AG04450 (cell line): Measurements from ENCODE around the gene GPR37. TPM values are rescaled to one million over a fixed set of nuclear protein-coding genes. Genes with fewer than 3 reads are reported as not detected.

Experiments
- CTCF ChIA-PET: fragments of 300-600, 350-600 bp; formaldehyde crosslinking; extraction: SDS; loops from one replicate; lab custom pipeline; 2022; ENCODE audit warnings: antibody characterized with exemption, inconsistent platforms; lab: Charles Lee
- POLR2A ChIA-PET: fragments of 350-600 bp; formaldehyde crosslinking; extraction: SDS; loops from one replicate; lab custom pipeline; 2021; ENCODE audit warnings: antibody characterized with exemption, inconsistent platforms; lab: Yijun Ruan, JAX
- DNase-seq: peaks from one replicate; pipeline ENCODE4 v3.0.0-alpha.2; 2011; ENCODE audit warnings: low read depth, low spot score
- H3K27ac ChIP-seq: one replicate; pipeline ENCODE4 v1.5.1; 2012; ENCODE audit warnings: low read depth, low read length, control low read depth
- H3K27me3 ChIP-seq: one replicate; pipeline ENCODE4 v1.6.0; 2012; ENCODE audit warnings: low read length; ENCODE audit not compliant: control insufficient read depth, insufficient read depth
- H3K4me3 ChIP-seq: 2 replicates; pipeline ENCODE4 v1.5.1; 2011; ENCODE audit warnings: mild to moderate bottlenecking, low read depth, low read length, control low read depth
- H3K9me3 ChIP-seq: 2 replicates; pipeline ENCODE4 v1.5.1; 2012; ENCODE audit warnings: low read length; ENCODE audit not compliant: control insufficient read depth, insufficient read depth
- polyA plus RNA-seq: library from polyadenylated mRNA; depleted of rRNA; stranded (reverse); fragments of >200 nt; gene quantifications from 2 replicates; pipeline ENCODE4 v1.2.3, GENCODE V29; 2011
- TF ChIP-seq, protein P1 (sequence below): IDR thresholded peaks from 2 replicates; pipeline ENCODE4 v1.5.1; 2011; ENCODE audit warnings: low read depth, low read length, control low read depth, inconsistent platforms

GPR37 gene
- polyA plus RNA-seq, 1 experiment = 5.5 TPM

DNA sequence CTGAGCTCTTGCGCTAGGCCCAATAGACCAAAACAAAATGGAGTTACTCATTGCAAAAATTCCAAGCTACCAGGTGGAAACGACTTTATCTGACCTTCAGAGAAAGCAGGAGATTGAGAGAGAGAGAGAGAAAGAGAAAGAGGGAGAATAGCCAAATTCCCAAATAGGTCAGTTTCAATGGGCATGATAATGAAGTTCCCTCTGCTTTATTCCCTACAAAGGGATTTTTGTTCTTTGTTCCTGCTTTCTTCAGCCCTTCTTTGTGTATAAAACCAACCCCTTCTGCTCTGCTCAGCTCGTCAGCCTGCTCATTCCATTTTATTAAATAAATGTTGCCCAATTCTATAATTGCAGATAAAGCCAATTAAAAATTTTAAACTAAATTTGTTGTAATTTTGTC lies 45.0 kb upstream of the GPR37 start:
- TF ChIP-seq, protein P1, sequence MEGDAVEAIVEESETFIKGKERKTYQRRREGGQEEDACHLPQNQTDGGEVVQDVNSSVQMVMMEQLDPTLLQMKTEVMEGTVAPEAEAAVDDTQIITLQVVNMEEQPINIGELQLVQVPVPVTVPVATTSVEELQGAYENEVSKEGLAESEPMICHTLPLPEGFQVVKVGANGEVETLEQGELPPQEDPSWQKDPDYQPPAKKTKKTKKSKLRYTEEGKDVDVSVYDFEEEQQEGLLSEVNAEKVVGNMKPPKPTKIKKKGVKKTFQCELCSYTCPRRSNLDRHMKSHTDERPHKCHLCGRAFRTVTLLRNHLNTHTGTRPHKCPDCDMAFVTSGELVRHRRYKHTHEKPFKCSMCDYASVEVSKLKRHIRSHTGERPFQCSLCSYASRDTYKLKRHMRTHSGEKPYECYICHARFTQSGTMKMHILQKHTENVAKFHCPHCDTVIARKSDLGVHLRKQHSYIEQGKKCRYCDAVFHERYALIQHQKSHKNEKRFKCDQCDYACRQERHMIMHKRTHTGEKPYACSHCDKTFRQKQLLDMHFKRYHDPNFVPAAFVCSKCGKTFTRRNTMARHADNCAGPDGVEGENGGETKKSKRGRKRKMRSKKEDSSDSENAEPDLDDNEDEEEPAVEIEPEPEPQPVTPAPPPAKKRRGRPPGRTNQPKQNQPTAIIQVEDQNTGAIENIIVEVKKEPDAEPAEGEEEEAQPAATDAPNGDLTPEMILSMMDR = no peak
- no peak for DNase-seq
- Histone ChIP-seq H3K9me3 (no peaks in the 10 kb centered on the region), H3K27me3 (no peaks in the 10 kb centered on the region), H3K4me3 (no peak overlapping the region), H3K27ac (no peak overlapping the region)
- ChIA-PET POLR2A (no interaction called here), CTCF (no interaction called here)

DNA sequence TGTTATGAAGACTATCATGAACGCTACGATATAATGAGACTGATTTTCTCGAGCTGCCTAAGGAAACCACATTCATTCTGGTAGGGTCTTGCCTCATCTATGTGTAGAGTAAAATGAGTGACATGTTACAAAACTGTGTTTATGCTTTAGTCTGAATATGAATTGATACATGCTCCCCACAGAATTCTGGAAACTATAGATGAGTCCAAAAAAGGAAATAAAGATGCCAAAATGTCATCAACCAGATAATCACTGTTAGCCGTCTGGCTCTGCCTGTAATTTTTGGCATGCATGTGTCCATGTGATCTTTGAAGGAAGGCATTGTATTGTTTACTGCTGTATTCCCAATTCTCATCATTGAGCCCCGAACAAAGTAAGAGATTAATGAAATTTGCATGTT lies 42.6 kb upstream of the GPR37 start:
- DNase-seq = no peak
- CTCF ChIA-PET = interaction anchor here (1.0 kb wide), 1 partner anchor 653 kb away, joined by 3 read pairs; no protein-coding TSS in a partner anchor
- POLR2A ChIA-PET = no interaction called here
- TF ChIP-seq, protein P1 = no peak
- Histone ChIP-seq H3K4me3 (no peak overlapping the region), H3K27me3 (no peaks in the 10 kb centered on the region), H3K9me3 (no peaks in the 10 kb centered on the region), H3K27ac (no peak overlapping the region)

DNA sequence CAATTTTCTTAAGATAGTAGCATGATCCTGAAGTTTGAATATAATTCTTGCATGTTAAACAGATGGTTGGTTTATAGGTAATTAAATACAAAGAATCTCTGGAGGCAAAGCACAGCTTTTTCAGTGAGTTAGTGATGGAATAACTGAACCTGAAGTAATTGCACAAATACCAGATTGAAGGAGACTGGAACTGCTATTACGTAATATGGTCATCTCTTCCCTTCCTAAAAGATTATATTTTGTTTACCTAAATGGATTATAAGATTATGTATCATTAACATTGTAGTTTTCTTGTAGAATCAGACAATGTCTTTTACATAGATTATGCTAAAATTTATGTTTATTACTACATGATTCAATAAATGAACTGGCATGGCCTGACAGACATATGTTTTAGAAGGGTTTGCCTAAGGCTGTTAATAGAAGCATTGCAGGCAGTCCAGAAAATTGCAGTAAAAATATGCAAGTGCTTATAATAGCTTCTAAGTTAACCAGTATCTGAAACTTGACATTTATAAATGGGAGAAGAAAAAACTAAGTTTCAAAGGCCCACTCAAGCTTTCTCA lies 35.8 kb upstream of the GPR37 start:
- POLR2A ChIA-PET = no interaction called here
- TF ChIP-seq, protein P1 = no peak
- no peaks in the 10 kb centered on the region for H3K27me3 ChIP-seq

DNA sequence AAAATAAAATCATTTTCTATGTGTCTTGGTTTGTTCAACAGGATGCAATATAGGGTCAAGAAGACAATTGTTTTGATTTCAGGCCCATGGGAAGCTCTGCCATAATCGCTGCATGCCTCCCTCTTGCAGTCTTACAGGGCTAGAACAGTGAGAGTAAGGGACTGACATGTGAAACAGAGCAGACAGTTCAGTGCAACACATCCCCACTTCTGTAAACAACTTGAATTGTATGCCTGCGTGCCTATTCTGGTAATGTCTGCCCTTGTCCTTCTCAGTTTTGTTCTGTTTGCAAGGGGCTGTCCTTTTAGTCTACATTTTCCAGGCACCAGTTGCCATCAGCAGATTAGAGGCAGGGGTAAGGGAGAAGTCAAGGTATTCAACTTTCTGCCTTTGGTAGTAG lies 34.8 kb upstream of the GPR37 start:
- ChIA-PET POLR2A (no interaction called here), CTCF (interaction anchor here (1.0 kb wide), 1 partner anchor 645 kb away, joined by 5 read pairs; no protein-coding TSS in a partner anchor)

More for the DNA sequence above, 35.8 kb upstream of the GPR37 start:
- CTCF ChIA-PET = no interaction called here
- Histone ChIP-seq H3K4me3 (no peak overlapping the region), H3K27ac (no peak overlapping the region), H3K9me3 (no peaks in the 10 kb centered on the region)
- no peak for DNase-seq

DNA sequence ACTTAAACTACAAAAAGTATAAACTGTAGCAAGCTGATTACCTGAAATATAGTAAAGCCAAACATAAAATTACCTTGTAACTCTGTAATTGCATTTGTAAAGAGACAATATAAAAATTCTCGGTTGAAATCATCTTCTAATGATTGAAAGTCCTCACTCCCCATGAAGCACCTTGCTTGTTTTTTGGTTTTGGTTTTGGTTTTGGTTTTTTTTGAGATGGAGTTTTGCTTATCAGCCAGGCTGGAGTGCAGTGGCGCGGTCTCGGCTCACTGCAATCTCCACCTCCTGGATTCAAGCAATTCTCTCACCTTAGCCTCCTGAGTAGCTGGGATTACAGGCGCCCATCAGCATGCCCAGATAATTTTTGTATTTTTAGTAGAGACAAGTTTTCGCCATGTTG lies 33.9 kb upstream of the GPR37 start:
- no peaks in the 10 kb centered on the region for H3K27me3 ChIP-seq
- no peaks in the 10 kb centered on the region for H3K9me3 ChIP-seq
- no peak for DNase-seq
- CTCF ChIA-PET = interaction anchor here (1.0 kb wide), 1 partner anchor 645 kb away, joined by 5 read pairs; no protein-coding TSS in a partner anchor
- no peak overlapping the region for H3K4me3 ChIP-seq
- TF ChIP-seq, protein P1 = no peak
- POLR2A ChIA-PET = no interaction called here
- H3K27ac ChIP-seq = no peak overlapping the region

More for the DNA sequence above, 34.8 kb upstream of the GPR37 start:
- Histone ChIP-seq H3K27me3 (no peaks in the 10 kb centered on the region), H3K4me3 (no peak overlapping the region), H3K9me3 (no peaks in the 10 kb centered on the region), H3K27ac (no peak overlapping the region)
- no peak for DNase-seq
- TF ChIP-seq, protein P1 = no peak
